ENCODE data around the gene C19orf25. TPM values are rescaled to one million over a fixed set of nuclear protein-coding genes. Genes with fewer than 3 reads are reported as not detected.

C19orf25 gene
- total and polyA plus RNA-seq, 2 of the 13 experiments (the other 11 are each of a cell fraction or from before 2014, with no cell fraction given): 14.2 to 32.4 TPM

GRCh38 chr19:1438035-1438932 is 40.7 kb downstream of the C19orf25 start, which contains the start of gene RPS15 (continued):
- TF ChIP-seq MXD3 (CRISPR knock-in tag; IDR thresholded peaks at IDR 0.05): peak; percentile 98
- TF ChIP-seq ZNF737 (CRISPR knock-in tag; IDR thresholded peaks at IDR 0.05; ENCODE audit: borderline replicate concordance): peak; percentile 49; the same call in 1 of the 2 replicates
- TF ChIP-seq ZNF614 (CRISPR knock-in tag; IDR thresholded peaks at IDR 0.05; ENCODE audit: borderline replicate concordance): peak; percentile 93
- TF ChIP-seq RNF219 (CRISPR knock-in tag; IDR thresholded peaks at IDR 0.05): no peak; the same call in 1 of the 2 replicates
- TF ChIP-seq ZNF331 (CRISPR knock-in tag; IDR thresholded peaks at IDR 0.05): peak; percentile 93
- peak; percentile 79; the same call in 1 of the 2 replicates for TF ChIP-seq ZNF280B (CRISPR knock-in tag; IDR thresholded peaks at IDR 0.05; ENCODE audit: borderline replicate concordance)
- peak; percentile 73; the same call in 1 of the 2 replicates for TF ChIP-seq FOXJ3 (CRISPR knock-in tag; IDR thresholded peaks at IDR 0.05; ENCODE audit: borderline replicate concordance)
- no peak for TF ChIP-seq ZNF646 (CRISPR knock-in tag; IDR thresholded peaks at IDR 0.05)
- peak; percentile 75 for TF ChIP-seq GATAD2A (CRISPR knock-in tag; IDR thresholded peaks at IDR 0.05)
- no peak for TF ChIP-seq DNMT1 (CRISPR knock-in tag; IDR thresholded peaks at IDR 0.05)
- TF ChIP-seq ZFX (CRISPR knock-in tag; IDR thresholded peaks at IDR 0.05; ENCODE audit: low read depth): peak; percentile 100
- peak; percentile 51; the same call in 1 of the 2 replicates for TF ChIP-seq ZNF292 (CRISPR knock-in tag; IDR thresholded peaks at IDR 0.05; ENCODE audit: borderline replicate concordance, low read depth)
- TF ChIP-seq ZIK1 (CRISPR knock-in tag; IDR thresholded peaks at IDR 0.05; ENCODE audit: borderline replicate concordance, low read depth): peak; percentile 90
- TF ChIP-seq MIXL1 (CRISPR knock-in tag; IDR thresholded peaks at IDR 0.05): peak; percentile 88
- peak; percentile 61; the same call in 1 of the 2 replicates for TF ChIP-seq ZNF510 (CRISPR knock-in tag; IDR thresholded peaks at IDR 0.05; ENCODE audit: low read depth)
- TF ChIP-seq ZNF772 (CRISPR knock-in tag; IDR thresholded peaks at IDR 0.05): peak; percentile 97; the same call in 1 of the 2 replicates
- peak; percentile 98 for TF ChIP-seq ZNF235 (CRISPR knock-in tag; IDR thresholded peaks at IDR 0.05; ENCODE audit: borderline replicate concordance)
